NCI-H2227 treated with DMSO at 0.1 percent for 48 hours (cell line): ENCODE results near the gene ITPK1.
"Not testable (repeated sequence)": the region's sequence is repeated elsewhere in the genome, so short reads cannot be mapped to it uniquely, and the experiment has no call there.

Experiments used
- DNase-seq: peaks from one replicate; lab custom pipeline; 2025; lab: John Stamatoyannopoulos, UW

ITPK1 gene

GRCh38 chr14:93131257-93131820, 15.6 kb upstream of the ITPK1 start:
- DNase-seq: not testable (repeated sequence)

- no peak for DNase-seq
Measured at GRCh38 chr14:93128725-93129459, 13.2 kb upstream of the ITPK1 start.

- DNase-seq: no peak
Measured at GRCh38 chr14:93126111-93126510, 10.4 kb upstream of the ITPK1 start.

- no peak for DNase-seq
Measured at GRCh38 chr14:93122826-93123225, 7.1 kb upstream of the ITPK1 start.

- no peak for DNase-seq
Measured at GRCh38 chr14:93121030-93121834, 5.5 kb upstream of the ITPK1 start.

- no peak for DNase-seq
Measured at GRCh38 chr14:93120517-93120916, 4.8 kb upstream of the ITPK1 start.

GRCh38 chr14:93116676-93117200, 1.0 kb upstream of the ITPK1 start:
- DNase-seq: no peak

- DNase-seq: peak; percentile 90
Measured at GRCh38 chr14:93115069-93115820, 480 bp downstream of the ITPK1 start.

GRCh38 chr14:93114713-93115068, 1.0 kb downstream of the ITPK1 start:
- DNase-seq: no peak

GRCh38 chr14:93114068-93114710, 1.5 kb downstream of the ITPK1 start:
- DNase-seq: no peak

- no peak for DNase-seq
Measured at GRCh38 chr14:93113678-93114067, 2.1 kb downstream of the ITPK1 start.

GRCh38 chr14:93112891-93113677, 2.6 kb downstream of the ITPK1 start:
- DNase-seq: peak; percentile 63

GRCh38 chr14:93111541-93111940, 4.2 kb downstream of the ITPK1 start:
- DNase-seq: not testable (repeated sequence)

GRCh38 chr14:93110856-93111419, 4.8 kb downstream of the ITPK1 start:
- no peak for DNase-seq

GRCh38 chr14:93109572-93110481, 5.9 kb downstream of the ITPK1 start:
- no peak for DNase-seq

GRCh38 chr14:93108105-93108504, 7.6 kb downstream of the ITPK1 start:
- DNase-seq: no peak

- DNase-seq: no peak
Measured at GRCh38 chr14:93107453-93107852, 8.3 kb downstream of the ITPK1 start.

GRCh38 chr14:93106541-93107156, 9.1 kb downstream of the ITPK1 start:
- no peak for DNase-seq

GRCh38 chr14:93105856-93106255, 9.9 kb downstream of the ITPK1 start:
- DNase-seq: not testable (repeated sequence)
